ENCODE results near the gene ANKRD55. TPM values are rescaled to one million over a fixed set of nuclear protein-coding genes. Genes with fewer than 3 reads are reported as not detected.
"Not testable (repeated sequence)": the region's sequence is repeated elsewhere in the genome, so short reads cannot be mapped to it uniquely, and the experiment has no call there.

The ANKRD55 gene
- total RNA-seq, 1 donor from 2014 or later, result not detected

- intact Hi-C loops (cut with DNase I), result no loop called here
- peak in 1 of 2 donors; percentile 50 for DNase-seq (ENCODE audit: low spot score in 2 of 2)
- Histone ChIP-seq H3K27ac (no peak overlapping the region), H3K36me3 (no peaks in the 10 kb centered on the region), H3K9me3 (no peaks in the 10 kb centered on the region), H3K4me1 (no peaks in the 10 kb centered on the region), H3K4me3 (no peak overlapping the region), H3K27me3 (no peaks in the 10 kb centered on the region)
- TF ChIP-seq CTCF (IDR thresholded peaks at IDR 0.05), result no peak
Measured at GRCh38 chr5:56088431-56088949, 144.6 kb downstream of the ANKRD55 start.

- intact Hi-C loops (cut with DNase I), result no loop called here
- no peak for TF ChIP-seq CTCF (IDR thresholded peaks at IDR 0.05)
- no peak overlapping the region for H3K4me3 ChIP-seq
- DNase-seq (ENCODE audit: low spot score in 2 of 2), result no peak
- H3K36me3 ChIP-seq, result no peaks in the 10 kb centered on the region
- H3K4me1 ChIP-seq, result no peaks in the 10 kb centered on the region
- H3K9me3 ChIP-seq, result no peaks in the 10 kb centered on the region
- H3K27ac ChIP-seq, result no peak overlapping the region
- H3K27me3 ChIP-seq, result no peaks in the 10 kb centered on the region
Measured at GRCh38 chr5:56085193-56085592, 147.9 kb downstream of the ANKRD55 start.

- H3K4me1 ChIP-seq, result no peaks in the 10 kb centered on the region
- no peaks in the 10 kb centered on the region for H3K27me3 ChIP-seq
- no peaks in the 10 kb centered on the region for H3K36me3 ChIP-seq
- H3K4me3 ChIP-seq, result no peak overlapping the region
- no peak overlapping the region for H3K27ac ChIP-seq
- DNase-seq (ENCODE audit: low spot score in 2 of 2), result no peak
- intact Hi-C loops (cut with DNase I), result no loop called here
- no peak for TF ChIP-seq CTCF (IDR thresholded peaks at IDR 0.05)
- H3K9me3 ChIP-seq, result no peaks in the 10 kb centered on the region
Measured at GRCh38 chr5:56083286-56083854, 149.8 kb downstream of the ANKRD55 start.

GRCh38 chr5:56081053-56081642, 152.0 kb downstream of the ANKRD55 start:
- intact Hi-C loops (cut with DNase I); H3K4me3 ChIP-seq; DNase-seq (ENCODE audit: low spot score in 2 of 2); H3K4me1 ChIP-seq; H3K9me3 ChIP-seq; H3K36me3 ChIP-seq; H3K27ac ChIP-seq; H3K27me3 ChIP-seq: not testable (repeated sequence)

GRCh38 chr5:56080375-56081052, 152.6 kb downstream of the ANKRD55 start:
- Histone ChIP-seq H3K36me3 (no peaks in the 10 kb centered on the region), H3K27ac (no peak overlapping the region), H3K4me3 (no peak overlapping the region), H3K27me3 (no peaks in the 10 kb centered on the region), H3K4me1 (no peaks in the 10 kb centered on the region), H3K9me3 (no peaks in the 10 kb centered on the region)
- TF ChIP-seq CTCF (IDR thresholded peaks at IDR 0.05), result no peak
- no peak for DNase-seq (ENCODE audit: low spot score in 2 of 2)
- intact Hi-C loops (cut with DNase I), result no loop called here

GRCh38 chr5:56079157-56079500, 154.0 kb downstream of the ANKRD55 start:
- H3K27me3 ChIP-seq; intact Hi-C loops (cut with DNase I); H3K4me3 ChIP-seq; DNase-seq (ENCODE audit: low spot score in 2 of 2); H3K27ac ChIP-seq; H3K4me1 ChIP-seq; H3K9me3 ChIP-seq; H3K36me3 ChIP-seq: not testable (repeated sequence)

Data from ascending aorta (tissue), 2 donors.